NT2/D1 (cell line): Measurements from ENCODE around the gene RHOH.

ENCODE experiments used
- DNase-seq: peaks from one replicate; pipeline ENCODE4 v3.0.0-alpha.2; 2011; ENCODE audit warnings: low read depth, low spot score
- H3K27me3 ChIP-seq: 2 replicates; pipeline ENCODE4 v1.6.0; 2011; ENCODE audit warnings: mild to moderate bottlenecking; ENCODE audit not compliant: insufficient read length, insufficient read depth
- H3K36me3 ChIP-seq: 2 replicates; pipeline ENCODE4 v1.6.1; 2011; ENCODE audit warnings: mild to moderate bottlenecking, low read length, mixed read lengths; ENCODE audit not compliant: insufficient read depth, insufficient read length
- H3K4me1 ChIP-seq: 2 replicates; pipeline ENCODE4 v1.5.1; 2011; ENCODE audit not compliant: insufficient read depth, insufficient read length
- H3K4me3 ChIP-seq: 2 replicates; pipeline ENCODE4 v1.5.1; 2011; ENCODE audit warnings: low read depth; ENCODE audit not compliant: insufficient read length
- H3K9ac ChIP-seq: 2 replicates; pipeline ENCODE4 v1.6.0; 2011; ENCODE audit warnings: low read depth; ENCODE audit not compliant: insufficient read length
- H3K9me3 ChIP-seq: 2 replicates; pipeline ENCODE4 v1.5.1; 2011; ENCODE audit warnings: mild to moderate bottlenecking, low read length; ENCODE audit not compliant: insufficient read depth
- SUZ12 ChIP-seq: IDR thresholded peaks from 2 replicates; pipeline ENCODE4 v1.6.1; 2011; ENCODE audit not compliant: insufficient read length, insufficient read depth; ENCODE audit errors: extremely low read depth
- YY1 ChIP-seq: IDR thresholded peaks from 2 replicates; pipeline ENCODE4 v1.6.1; 2011; ENCODE audit not compliant: insufficient read length, insufficient read depth
- ZNF274 ChIP-seq: IDR thresholded peaks from 2 replicates; pipeline ENCODE4 v1.6.1; 2011; ENCODE audit warnings: mild to moderate bottlenecking, low read depth, low read length

Gene RHOH

DNA sequence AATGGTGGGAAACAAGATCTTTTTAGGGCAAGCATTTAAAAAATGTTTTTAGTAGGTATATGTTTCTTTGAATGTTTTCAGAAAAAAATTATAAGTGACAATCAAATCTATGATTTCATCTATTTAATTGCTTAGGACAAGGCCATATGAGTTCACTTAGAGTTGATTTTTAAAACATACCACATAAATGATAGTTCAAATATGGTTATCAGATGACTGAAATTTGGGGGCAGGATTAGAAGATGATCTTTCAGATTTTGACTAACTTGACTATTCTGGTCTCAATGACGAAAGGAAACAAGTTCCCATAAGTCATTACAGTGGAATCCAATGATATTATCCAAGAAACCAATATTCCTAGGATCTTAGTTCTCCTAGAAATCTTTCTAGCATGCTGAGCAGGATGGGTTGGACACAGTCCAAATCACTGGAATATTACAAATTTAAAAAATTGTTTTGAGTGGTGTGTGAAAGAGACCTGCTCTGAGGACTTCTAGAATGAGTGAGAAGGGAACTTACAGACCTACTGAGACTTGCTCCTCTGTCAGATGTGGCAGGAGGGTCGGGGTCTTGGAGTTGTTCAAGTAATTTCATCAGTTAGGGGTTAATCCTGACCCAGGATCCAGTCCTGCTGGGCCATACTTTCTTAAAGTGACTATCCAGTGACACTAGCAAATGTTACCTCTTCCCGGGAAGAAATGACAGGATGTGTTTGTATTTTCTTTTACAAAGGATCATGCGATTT, 20.0 kb downstream of the RHOH start:
- TF ChIP-seq ZNF274 = no peak
- no peak for TF ChIP-seq YY1
- no peak for TF ChIP-seq SUZ12
- H3K9me3 ChIP-seq = no peaks in the 10 kb centered on the region
- H3K9ac ChIP-seq = no peak overlapping the region
- no peak overlapping the region for H3K4me3 ChIP-seq
- no peaks in the 10 kb centered on the region for H3K4me1 ChIP-seq
- no peaks in the 10 kb centered on the region for H3K36me3 ChIP-seq
- no peak for DNase-seq
- H3K27me3 ChIP-seq = no peaks in the 10 kb centered on the region

DNA sequence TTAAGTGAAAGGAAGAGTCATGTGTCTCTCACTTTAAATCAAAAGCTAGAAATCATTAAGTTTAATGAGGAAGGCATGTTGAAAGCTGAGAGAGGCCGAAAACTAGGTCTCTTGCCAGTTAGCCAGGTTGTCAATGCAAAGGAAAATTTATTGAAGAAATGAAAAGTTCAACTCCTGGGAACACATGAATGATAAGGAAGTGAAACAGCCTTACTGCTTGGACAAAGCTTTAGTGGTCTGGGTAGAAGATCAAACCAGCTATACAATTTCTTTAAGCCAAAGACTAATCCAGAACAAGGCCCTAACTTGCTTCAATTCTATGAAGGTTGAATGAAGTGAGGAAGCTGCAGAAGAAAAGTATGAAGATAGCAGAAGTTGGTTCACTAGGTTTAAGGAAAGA, 24.9 kb downstream of the RHOH start:
- Histone ChIP-seq H3K9ac (no peak overlapping the region), H3K4me3 (no peak overlapping the region), H3K9me3 (no peaks in the 10 kb centered on the region), H3K36me3 (no peaks in the 10 kb centered on the region), H3K27me3 (no peaks in the 10 kb centered on the region), H3K4me1 (no peaks in the 10 kb centered on the region)
- TF ChIP-seq YY1 = no peak
- no peak for TF ChIP-seq ZNF274
- TF ChIP-seq SUZ12 = no peak
- DNase-seq = no peak

DNA sequence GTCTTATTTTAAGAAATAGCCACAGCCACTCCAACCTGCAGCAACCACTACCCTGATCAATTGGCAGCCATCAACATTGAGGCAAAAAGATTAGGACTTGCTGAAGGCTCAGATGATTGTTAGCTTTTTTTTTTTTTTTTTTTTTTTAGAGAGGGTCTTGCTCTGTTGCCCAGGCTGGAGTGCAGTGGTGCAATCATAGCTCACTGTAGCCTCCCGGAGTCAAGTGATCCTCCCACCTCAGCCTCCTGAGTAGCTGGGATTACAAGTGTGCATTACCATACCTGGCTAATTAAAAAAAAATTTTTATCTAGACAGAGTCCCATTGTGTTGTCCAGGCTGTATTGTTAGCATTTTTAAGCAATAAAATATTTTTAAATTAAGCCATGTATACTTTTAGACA, 26.5 kb downstream of the RHOH start:
- Histone ChIP-seq H3K4me3 (no peak overlapping the region), H3K36me3 (no peaks in the 10 kb centered on the region), H3K9me3 (no peaks in the 10 kb centered on the region), H3K27me3 (no peaks in the 10 kb centered on the region), H3K9ac (no peak overlapping the region), H3K4me1 (no peaks in the 10 kb centered on the region)
- TF ChIP-seq ZNF274 (no peak), YY1 (no peak), SUZ12 (no peak)
- no peak for DNase-seq

DNA sequence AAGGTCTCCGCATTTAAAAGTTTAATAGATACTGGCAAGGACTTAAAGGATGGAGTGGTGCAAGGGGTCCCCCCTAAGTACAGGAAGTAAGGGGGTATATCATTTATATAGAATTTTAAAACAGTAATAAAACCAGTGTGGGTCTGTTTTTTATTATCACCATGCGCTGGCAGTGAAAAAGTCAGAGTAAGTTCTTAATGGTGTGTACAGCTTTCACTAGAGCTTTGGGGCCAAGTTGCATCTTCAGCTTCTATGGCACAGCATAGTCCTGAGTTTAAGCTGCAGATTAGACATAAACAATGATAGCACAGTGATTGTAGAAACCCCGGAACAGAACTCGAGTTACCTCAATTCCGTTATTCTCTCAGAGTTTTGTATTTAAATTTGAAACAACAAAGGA, 27.6 kb downstream of the RHOH start:
- Histone ChIP-seq H3K9ac (no peak overlapping the region), H3K4me1 (no peaks in the 10 kb centered on the region), H3K27me3 (no peaks in the 10 kb centered on the region), H3K4me3 (no peak overlapping the region), H3K9me3 (no peaks in the 10 kb centered on the region), H3K36me3 (no peaks in the 10 kb centered on the region)
- DNase-seq = no peak
- no peak for TF ChIP-seq ZNF274
- no peak for TF ChIP-seq YY1
- TF ChIP-seq SUZ12 = no peak

DNA sequence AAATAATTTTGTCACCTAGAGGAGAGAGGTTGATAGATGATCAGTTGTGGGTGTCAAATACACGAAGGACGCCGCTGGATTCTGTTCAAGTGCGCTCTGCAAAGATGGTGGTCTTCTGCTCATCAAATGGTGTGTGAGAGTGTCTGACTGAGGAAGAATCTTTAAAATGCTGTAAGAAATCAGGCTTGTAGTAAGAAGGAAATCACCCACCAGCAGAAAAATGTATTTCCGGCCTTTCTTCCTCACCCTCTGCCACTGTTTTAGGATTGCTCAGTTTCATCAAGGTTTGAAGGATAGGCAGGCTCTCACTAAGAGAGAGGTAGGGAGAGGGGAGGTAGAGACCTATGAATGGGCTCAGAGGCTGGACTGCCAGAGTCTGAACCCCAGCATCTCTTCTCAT, 28.7 kb downstream of the RHOH start:
- no peaks in the 10 kb centered on the region for H3K36me3 ChIP-seq
- no peak overlapping the region for H3K9ac ChIP-seq
- TF ChIP-seq ZNF274 = no peak
- no peak for TF ChIP-seq YY1
- TF ChIP-seq SUZ12 = no peak
- H3K4me3 ChIP-seq = no peak overlapping the region
- no peaks in the 10 kb centered on the region for H3K4me1 ChIP-seq
- H3K9me3 ChIP-seq = no peaks in the 10 kb centered on the region
- DNase-seq = no peak
- no peaks in the 10 kb centered on the region for H3K27me3 ChIP-seq

DNA sequence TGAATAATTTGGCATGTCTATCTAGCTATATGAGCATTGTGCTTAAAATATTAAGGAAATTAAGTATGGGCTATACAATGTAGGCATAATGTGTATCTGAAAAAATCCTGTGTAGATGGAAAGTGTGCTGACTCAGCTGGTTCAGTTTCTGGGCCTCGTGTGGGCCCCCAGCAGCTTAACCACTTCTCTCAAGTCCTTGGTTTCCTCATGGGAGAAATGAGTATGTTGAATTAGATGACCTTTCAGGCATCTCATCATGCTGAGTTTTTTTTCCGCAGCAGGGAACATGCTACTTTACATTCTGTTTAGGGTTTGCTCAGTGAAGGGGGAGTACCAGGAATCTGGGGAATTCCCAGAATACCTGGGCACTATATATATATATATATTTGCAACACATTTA, 30.5 kb downstream of the RHOH start:
- Histone ChIP-seq H3K4me3 (no peak overlapping the region), H3K9me3 (no peaks in the 10 kb centered on the region), H3K36me3 (no peaks in the 10 kb centered on the region), H3K9ac (no peak overlapping the region), H3K27me3 (no peaks in the 10 kb centered on the region), H3K4me1 (no peaks in the 10 kb centered on the region)
- TF ChIP-seq YY1 (no peak), SUZ12 (no peak), ZNF274 (no peak)
- no peak for DNase-seq

DNA sequence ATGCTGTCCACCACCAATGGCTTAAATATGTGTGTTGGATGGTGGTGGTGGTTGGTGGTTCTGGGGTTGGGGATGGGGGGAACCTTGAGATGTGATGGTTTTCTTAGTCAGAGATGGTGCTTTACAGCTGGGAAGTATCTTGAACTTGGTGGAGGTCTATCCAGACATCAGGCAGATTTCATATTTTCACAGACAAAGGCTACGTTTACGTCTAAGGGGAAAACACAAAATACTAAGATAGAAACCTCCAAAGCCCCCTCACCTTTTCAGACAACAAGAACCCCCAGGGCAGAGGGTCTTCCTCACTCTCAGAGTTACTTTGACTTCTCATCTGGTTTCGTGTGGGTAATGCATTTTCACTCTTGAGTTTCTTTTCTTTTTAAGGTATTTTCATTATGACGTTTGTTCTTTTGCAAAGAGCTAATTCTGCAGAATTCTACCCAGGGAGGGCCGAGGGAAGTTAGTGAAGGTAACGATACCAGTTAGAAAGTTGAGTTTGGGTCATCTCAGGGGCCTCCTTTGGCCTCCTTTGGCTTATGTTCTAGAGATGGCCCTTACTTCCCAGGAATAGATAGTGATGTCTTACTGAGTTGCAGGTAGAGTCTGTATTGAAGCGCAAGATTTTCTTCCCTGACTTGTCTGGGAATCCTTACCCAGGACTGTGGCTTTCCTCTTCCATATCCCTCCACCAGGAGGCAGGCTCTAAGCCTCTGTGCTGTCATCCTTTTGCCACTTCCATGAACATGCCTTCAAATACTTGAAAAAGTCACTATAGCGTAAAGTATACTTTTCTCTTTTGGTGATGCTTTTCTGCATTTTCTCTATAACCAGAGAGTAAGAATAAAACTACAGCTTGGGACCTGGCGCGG, 31.9 kb downstream of the RHOH start:
- Histone ChIP-seq H3K4me1 (no peaks in the 10 kb centered on the region), H3K36me3 (no peaks in the 10 kb centered on the region), H3K9ac (no peak overlapping the region), H3K4me3 (no peak overlapping the region), H3K9me3 (no peaks in the 10 kb centered on the region), H3K27me3 (no peaks in the 10 kb centered on the region)
- no peak for DNase-seq
- TF ChIP-seq ZNF274 = no peak
- no peak for TF ChIP-seq YY1
- TF ChIP-seq SUZ12 = no peak
